ENCODE measurements around the gene HYDIN. TPM values are rescaled to one million over a fixed set of nuclear protein-coding genes. Genes with fewer than 3 reads are reported as not detected.

HYDIN gene
- total and polyA plus RNA-seq, 8 donors: 2.1 to 6.6 (median 3.9) TPM

- H3K9me3 ChIP-seq: no peaks in the 10 kb centered on the region
- 52 to 53% methylated on average over 2 of the region's 2 CpGs for WGBS, 2 donors
- ATAC-seq: no peak
- H3K4me1 ChIP-seq: peaks cover 0 to 5% (median 4%) of the 10 kb centered on the region in 3 donors
- no peak for FAIRE-seq
- no peak for DNase-seq
- H3K36me3 ChIP-seq: no peaks in the 10 kb centered on the region
- no peak overlapping the region for H3K27ac ChIP-seq
- no peaks in the 10 kb centered on the region for H3K27me3 ChIP-seq
- intact Hi-C loops (cut with DNase I): no loop called here
- no peak for TF ChIP-seq CTCF (IDR thresholded peaks at IDR 0.05)
- no peak overlapping the region for H3K4me3 ChIP-seq
Observed at GRCh38 chr16:71201556-71201955, 29.0 kb downstream of the HYDIN start.

- no peak for TF ChIP-seq CTCF (IDR thresholded peaks at IDR 0.05)
- WGBS, 2 donors: 73 to 75% methylated on average over 1 of the region's 1 CpG
Observed at GRCh38 chr16:71201054-71201453, 29.5 kb downstream of the HYDIN start.

GRCh38 chr16:71198408-71198807 lies 32.1 kb downstream of the HYDIN start:
- Histone ChIP-seq H3K36me3 (no peaks in the 10 kb centered on the region), H3K4me3 (no peak overlapping the region), H3K27me3 (no peaks in the 10 kb centered on the region), H3K4me1 (no peaks in the 10 kb centered on the region), H3K27ac (no peak overlapping the region), H3K9me3 (no peaks in the 10 kb centered on the region)
- DNase-seq (no peak), ATAC-seq (no peak), FAIRE-seq (no peak)
- TF ChIP-seq CTCF (IDR thresholded peaks at IDR 0.05): no peak
- WGBS, 2 donors: 55 to 71% methylated on average over 1 of the region's 1 CpG
- intact Hi-C loops (cut with DNase I): no loop called here

More at GRCh38 chr16:71201054-71201453, 29.5 kb downstream of the HYDIN start:
- FAIRE-seq (no peak), ATAC-seq (no peak), DNase-seq (no peak)
- H3K4me1 ChIP-seq: peaks cover 0 to 5% (median 4%) of the 10 kb centered on the region in 3 donors
- H3K4me3 ChIP-seq: no peak overlapping the region
- H3K36me3 ChIP-seq: no peaks in the 10 kb centered on the region
- H3K27ac ChIP-seq: no peak overlapping the region
- H3K9me3 ChIP-seq: no peaks in the 10 kb centered on the region
- no peaks in the 10 kb centered on the region for H3K27me3 ChIP-seq
- intact Hi-C loops (cut with DNase I): no loop called here

- Histone ChIP-seq H3K9me3 (no peaks in the 10 kb centered on the region), H3K27ac (no peak overlapping the region), H3K27me3 (no peaks in the 10 kb centered on the region), H3K36me3 (no peaks in the 10 kb centered on the region), H3K4me3 (no peak overlapping the region), H3K4me1 (no peaks in the 10 kb centered on the region)
- 50 to 53% methylated on average over 5 of the region's 5 CpGs for WGBS, 2 donors
- FAIRE-seq (no peak), DNase-seq (no peak), ATAC-seq (no peak)
- TF ChIP-seq CTCF (IDR thresholded peaks at IDR 0.05): no peak
- intact Hi-C loops (cut with DNase I): no loop called here
Observed at GRCh38 chr16:71192387-71192786, 38.1 kb downstream of the HYDIN start.

- FAIRE-seq: no peak
- ATAC-seq: no peak
- TF ChIP-seq CTCF (IDR thresholded peaks at IDR 0.05): no peak
- WGBS, 2 donors: 81 to 90% methylated on average over 9 of the region's 9 CpGs
- Histone ChIP-seq H3K27ac (no peak overlapping the region), H3K4me3 (no peak overlapping the region), H3K36me3 (no peaks in the 10 kb centered on the region), H3K27me3 (no peaks in the 10 kb centered on the region), H3K9me3 (no peaks in the 10 kb centered on the region), H3K4me1 (no peaks in the 10 kb centered on the region)
- intact Hi-C loops (cut with DNase I): no loop called here
- no peak for DNase-seq
Observed at GRCh38 chr16:71188956-71189712, 41.4 kb downstream of the HYDIN start.
